Neural crest cell (in vitro differentiated cells): ENCODE results near the gene FOXK1. TPM values are rescaled to one million over a fixed set of nuclear protein-coding genes. Genes with fewer than 3 reads are reported as not detected.
A peak's percentile ranks its signal among the peaks of the same experiment; 100 is the strongest.

ENCODE experiments used
- DNase-seq: peaks from one replicate; pipeline ENCODE4 v3.0.0; 2021; ENCODE audit warnings: low read depth, mixed read lengths, low spot score
- H3K27ac Mint-ChIP-seq: one replicate; pipeline ENCODE4 v1.8.0; 2021; ENCODE audit warnings: mild to moderate bottlenecking, mixed read lengths; ENCODE audit not compliant: unreplicated experiment
- H3K27me3 Mint-ChIP-seq: 2 replicates; pipeline ENCODE4 v1.8.0; 2021; ENCODE audit warnings: low read depth, mild to moderate bottlenecking, mixed read lengths
- H3K36me3 Mint-ChIP-seq: 2 replicates; pipeline ENCODE4 v1.8.0; 2021; ENCODE audit warnings: low read depth, mild to moderate bottlenecking, mixed read lengths
- H3K4me1 Mint-ChIP-seq: 2 replicates; pipeline ENCODE4 v1.8.0; 2021; ENCODE audit warnings: mixed read lengths
- H3K4me3 Mint-ChIP-seq: one replicate; pipeline ENCODE4 v1.8.0; 2021; ENCODE audit warnings: mild to moderate bottlenecking, mixed read lengths
- H3K9me3 Mint-ChIP-seq: 2 replicates; pipeline ENCODE4 v1.8.0; 2021; ENCODE audit warnings: mixed read lengths
- total RNA-seq: library from RNA; stranded (reverse); gene quantifications from 2 replicates; pipeline ENCODE4 v1.2.1, GENCODE V29; 2021
- TF ChIP-seq, protein P1 (sequence below): fragments of 200-600 bp; sonication (generic); conservative IDR thresholded peaks from 2 replicates; pipeline ENCODE4 v1.5.0; 2021; ENCODE audit warnings: antibody characterized with exemption, mild to moderate bottlenecking

Gene FOXK1
- total RNA-seq, 1 donor from 2014 or later, result 29.1 TPM

DNA sequence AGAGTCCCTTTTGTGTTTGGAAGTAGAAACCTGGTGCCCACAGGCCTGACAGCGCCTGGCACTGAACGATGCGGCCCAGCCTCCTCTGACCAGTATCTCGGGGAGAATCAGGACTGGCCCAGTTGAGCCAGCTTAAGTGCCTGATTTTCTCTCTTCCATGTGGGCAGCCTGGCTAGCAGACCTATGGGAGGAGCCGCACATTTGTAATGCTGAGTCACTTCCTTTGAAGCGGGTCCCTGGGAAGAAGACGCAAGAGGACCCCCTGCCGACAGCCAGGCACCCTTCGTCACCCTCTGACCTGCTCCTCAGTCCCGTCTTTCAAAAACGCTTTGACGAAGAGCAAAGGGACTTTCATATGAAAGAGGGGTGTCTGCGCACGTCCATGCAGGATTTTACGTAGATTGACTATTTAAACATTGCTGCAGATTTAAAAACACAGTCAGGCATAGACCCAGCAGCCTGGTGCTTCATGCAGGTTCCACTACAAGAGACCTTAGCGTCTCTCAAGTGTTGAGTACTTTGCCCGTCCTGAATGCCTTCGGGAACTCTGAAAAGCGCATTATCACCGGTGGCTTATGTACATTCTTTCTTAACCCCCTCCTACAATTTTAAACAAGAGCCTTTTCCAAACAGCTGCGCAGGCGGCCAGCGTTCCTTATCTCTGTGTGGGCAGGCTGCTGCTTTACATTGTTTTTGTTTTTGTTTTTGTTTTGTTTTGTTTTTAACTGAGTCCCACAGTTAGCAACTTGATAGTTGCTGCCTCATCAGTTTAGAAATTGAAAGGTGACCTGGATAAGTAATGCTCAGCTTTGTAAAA is 56.8 kb downstream of the FOXK1 start:
- Mint-ChIP-seq H3K9me3 (no peaks in the 10 kb centered on the region), H3K36me3 (peaks cover 4% of the 10 kb centered on the region), H3K27ac (peak overlapping the region; percentile 94), H3K4me3 (peak overlapping the region; percentile 82), H3K27me3 (no peaks in the 10 kb centered on the region), H3K4me1 (peaks cover 44% of the 10 kb centered on the region)
- TF ChIP-seq, protein P1, sequence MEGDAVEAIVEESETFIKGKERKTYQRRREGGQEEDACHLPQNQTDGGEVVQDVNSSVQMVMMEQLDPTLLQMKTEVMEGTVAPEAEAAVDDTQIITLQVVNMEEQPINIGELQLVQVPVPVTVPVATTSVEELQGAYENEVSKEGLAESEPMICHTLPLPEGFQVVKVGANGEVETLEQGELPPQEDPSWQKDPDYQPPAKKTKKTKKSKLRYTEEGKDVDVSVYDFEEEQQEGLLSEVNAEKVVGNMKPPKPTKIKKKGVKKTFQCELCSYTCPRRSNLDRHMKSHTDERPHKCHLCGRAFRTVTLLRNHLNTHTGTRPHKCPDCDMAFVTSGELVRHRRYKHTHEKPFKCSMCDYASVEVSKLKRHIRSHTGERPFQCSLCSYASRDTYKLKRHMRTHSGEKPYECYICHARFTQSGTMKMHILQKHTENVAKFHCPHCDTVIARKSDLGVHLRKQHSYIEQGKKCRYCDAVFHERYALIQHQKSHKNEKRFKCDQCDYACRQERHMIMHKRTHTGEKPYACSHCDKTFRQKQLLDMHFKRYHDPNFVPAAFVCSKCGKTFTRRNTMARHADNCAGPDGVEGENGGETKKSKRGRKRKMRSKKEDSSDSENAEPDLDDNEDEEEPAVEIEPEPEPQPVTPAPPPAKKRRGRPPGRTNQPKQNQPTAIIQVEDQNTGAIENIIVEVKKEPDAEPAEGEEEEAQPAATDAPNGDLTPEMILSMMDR, result no peak
- DNase-seq, result peak; percentile 11

DNA sequence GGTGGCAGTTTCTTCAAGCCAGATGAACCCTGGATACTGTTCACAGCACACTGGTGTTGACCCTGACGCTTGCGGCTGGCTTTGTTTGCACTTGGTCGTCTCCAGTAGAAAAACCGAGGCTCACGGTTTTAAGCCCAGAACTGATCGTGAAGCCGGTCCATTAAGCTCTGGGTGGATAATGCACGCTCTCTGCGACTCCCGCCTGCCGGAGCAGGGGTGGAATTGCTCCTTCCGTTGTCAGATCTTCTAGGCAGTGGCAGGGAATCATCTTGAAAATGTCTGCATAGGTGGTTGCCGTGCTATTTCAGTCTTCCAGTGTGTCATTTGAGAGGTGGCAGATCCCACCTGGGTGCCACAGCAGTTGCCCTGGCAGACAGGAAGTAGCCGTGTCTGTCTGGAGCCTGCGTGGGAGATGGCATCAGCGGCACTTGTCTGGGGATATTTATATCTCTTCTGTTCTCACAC is 57.5 kb downstream of the FOXK1 start:
- TF ChIP-seq, protein P1, result peak; percentile 40
- no peaks in the 10 kb centered on the region for H3K27me3 Mint-ChIP-seq
- H3K4me3 Mint-ChIP-seq, result peak overlapping the region; percentile 82
- H3K27ac Mint-ChIP-seq, result peak overlapping the region; percentile 94
- H3K9me3 Mint-ChIP-seq, result no peaks in the 10 kb centered on the region
- DNase-seq, result no peak
- peaks cover 4% of the 10 kb centered on the region for H3K36me3 Mint-ChIP-seq
- H3K4me1 Mint-ChIP-seq, result peaks cover 46% of the 10 kb centered on the region

DNA sequence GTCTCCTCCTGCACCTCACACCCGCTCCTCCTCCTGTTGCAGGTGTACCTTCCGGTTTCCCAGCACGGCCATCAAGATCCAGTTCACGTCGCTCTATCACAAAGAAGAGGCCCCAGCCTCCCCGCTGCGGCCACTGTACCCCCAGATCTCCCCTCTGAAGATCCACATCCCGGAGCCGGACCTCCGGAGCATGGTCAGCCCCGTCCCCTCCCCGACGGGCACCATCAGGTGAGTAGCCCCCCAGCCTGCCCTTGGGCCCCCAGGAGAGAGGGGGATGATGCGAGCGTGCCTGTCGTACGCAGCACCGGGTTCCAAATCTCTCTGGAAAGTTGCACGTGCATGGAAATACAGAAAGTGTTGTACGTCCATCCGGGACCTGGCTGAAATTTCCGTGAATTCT is 58.7 kb downstream of the FOXK1 start:
- H3K27ac Mint-ChIP-seq, result no peak overlapping the region
- DNase-seq, result no peak
- H3K4me3 Mint-ChIP-seq, result no peak overlapping the region
- peaks cover 4% of the 10 kb centered on the region for H3K36me3 Mint-ChIP-seq
- peaks cover 54% of the 10 kb centered on the region for H3K4me1 Mint-ChIP-seq
- no peaks in the 10 kb centered on the region for H3K27me3 Mint-ChIP-seq
- no peaks in the 10 kb centered on the region for H3K9me3 Mint-ChIP-seq
- TF ChIP-seq, protein P1, result no peak

- peaks cover 4% of the 10 kb centered on the region for H3K36me3 Mint-ChIP-seq
- no peaks in the 10 kb centered on the region for H3K27me3 Mint-ChIP-seq
- no peak overlapping the region for H3K27ac Mint-ChIP-seq
Measured at GRCh38 chr7:4742051-4742573, 60.0 kb downstream of the FOXK1 start.

GRCh38 chr7:4742852-4743251 is 60.8 kb downstream of the FOXK1 start:
- TF ChIP-seq, protein P1, result no peak
- Mint-ChIP-seq H3K27ac (no peak overlapping the region), H3K4me1 (peaks cover 54% of the 10 kb centered on the region), H3K27me3 (no peaks in the 10 kb centered on the region), H3K9me3 (no peaks in the 10 kb centered on the region), H3K4me3 (peak overlapping the region; percentile 31), H3K36me3 (peaks cover 4% of the 10 kb centered on the region)
- no peak for DNase-seq

More at GRCh38 chr7:4742051-4742573, 60.0 kb downstream of the FOXK1 start:
- no peak overlapping the region for H3K4me3 Mint-ChIP-seq
- no peaks in the 10 kb centered on the region for H3K9me3 Mint-ChIP-seq
- DNase-seq, result no peak
- H3K4me1 Mint-ChIP-seq, result peaks cover 55% of the 10 kb centered on the region
- TF ChIP-seq, protein P1, result no peak
